NT2/D1 (cell line): Measurements from ENCODE around the gene MRPS10.
"Not testable (repeated sequence)": the region's sequence is repeated elsewhere in the genome, so short reads cannot be mapped to it uniquely, and the experiment has no call there.

ENCODE experiments used
- DNase-seq: peaks from one replicate; pipeline ENCODE4 v3.0.0-alpha.2; 2011; ENCODE audit warnings: low read depth, low spot score
- H3K27me3 ChIP-seq: 2 replicates; pipeline ENCODE4 v1.6.0; 2011; ENCODE audit warnings: mild to moderate bottlenecking; ENCODE audit not compliant: insufficient read length, insufficient read depth
- H3K36me3 ChIP-seq: 2 replicates; pipeline ENCODE4 v1.6.1; 2011; ENCODE audit warnings: mild to moderate bottlenecking, low read length, mixed read lengths; ENCODE audit not compliant: insufficient read depth, insufficient read length
- H3K4me1 ChIP-seq: 2 replicates; pipeline ENCODE4 v1.5.1; 2011; ENCODE audit not compliant: insufficient read depth, insufficient read length
- H3K4me3 ChIP-seq: 2 replicates; pipeline ENCODE4 v1.5.1; 2011; ENCODE audit warnings: low read depth; ENCODE audit not compliant: insufficient read length
- H3K9ac ChIP-seq: 2 replicates; pipeline ENCODE4 v1.6.0; 2011; ENCODE audit warnings: low read depth; ENCODE audit not compliant: insufficient read length
- H3K9me3 ChIP-seq: 2 replicates; pipeline ENCODE4 v1.5.1; 2011; ENCODE audit warnings: mild to moderate bottlenecking, low read length; ENCODE audit not compliant: insufficient read depth
- SUZ12 ChIP-seq: IDR thresholded peaks from 2 replicates; pipeline ENCODE4 v1.6.1; 2011; ENCODE audit not compliant: insufficient read length, insufficient read depth; ENCODE audit errors: extremely low read depth
- YY1 ChIP-seq: IDR thresholded peaks from 2 replicates; pipeline ENCODE4 v1.6.1; 2011; ENCODE audit not compliant: insufficient read length, insufficient read depth
- ZNF274 ChIP-seq: IDR thresholded peaks from 2 replicates; pipeline ENCODE4 v1.6.1; 2011; ENCODE audit warnings: mild to moderate bottlenecking, low read depth, low read length

MRPS10 gene

GRCh38 chr6:42224222-42225028 is 6.8 kb upstream of the MRPS10 start:
- H3K4me3 ChIP-seq, result no peak overlapping the region
- TF ChIP-seq YY1 (no peak), ZNF274 (no peak), SUZ12 (no peak)
- H3K4me1 ChIP-seq, result no peaks in the 10 kb centered on the region
- no peak overlapping the region for H3K9ac ChIP-seq
- H3K36me3 ChIP-seq, result peaks cover 4% of the 10 kb centered on the region
- no peak for DNase-seq
- H3K9me3 ChIP-seq, result no peaks in the 10 kb centered on the region
- no peaks in the 10 kb centered on the region for H3K27me3 ChIP-seq

GRCh38 chr6:42222448-42222847 is 4.8 kb upstream of the MRPS10 start:
- no peaks in the 10 kb centered on the region for H3K9me3 ChIP-seq
- no peak for TF ChIP-seq YY1
- no peak for TF ChIP-seq SUZ12
- no peak for TF ChIP-seq ZNF274
- H3K4me1 ChIP-seq, result no peaks in the 10 kb centered on the region
- no peak for DNase-seq
- no peak overlapping the region for H3K9ac ChIP-seq
- no peaks in the 10 kb centered on the region for H3K36me3 ChIP-seq
- H3K27me3 ChIP-seq, result no peaks in the 10 kb centered on the region
- H3K4me3 ChIP-seq, result no peak overlapping the region

- H3K4me1 ChIP-seq, result no peaks in the 10 kb centered on the region
- no peak for TF ChIP-seq SUZ12
- no peaks in the 10 kb centered on the region for H3K36me3 ChIP-seq
- H3K27me3 ChIP-seq, result no peaks in the 10 kb centered on the region
- H3K9me3 ChIP-seq, result no peaks in the 10 kb centered on the region
- DNase-seq, result no peak
- no peak overlapping the region for H3K4me3 ChIP-seq
- H3K9ac ChIP-seq, result no peak overlapping the region
Measured at GRCh38 chr6:42221546-42221945, 3.9 kb upstream of the MRPS10 start.

- Histone ChIP-seq H3K9ac (no peak overlapping the region), H3K4me1 (no peaks in the 10 kb centered on the region), H3K36me3 (no peaks in the 10 kb centered on the region), H3K27me3 (no peaks in the 10 kb centered on the region), H3K4me3 (no peak overlapping the region), H3K9me3 (no peaks in the 10 kb centered on the region)
- TF ChIP-seq SUZ12 (no peak), ZNF274 (no peak), YY1 (no peak)
- no peak for DNase-seq
Measured at GRCh38 chr6:42220807-42221206, 3.1 kb upstream of the MRPS10 start.

- no peaks in the 10 kb centered on the region for H3K9me3 ChIP-seq
- no peaks in the 10 kb centered on the region for H3K4me1 ChIP-seq
- TF ChIP-seq YY1 (no peak), ZNF274 (no peak), SUZ12 (no peak)
- peaks cover 13% of the 10 kb centered on the region for H3K36me3 ChIP-seq
- H3K27me3 ChIP-seq, result no peaks in the 10 kb centered on the region
- peak overlapping the region; percentile 79 for H3K9ac ChIP-seq
- DNase-seq, result no peak
- peak overlapping the region; percentile 71 for H3K4me3 ChIP-seq
Measured at GRCh38 chr6:42217157-42217518, 523 bp downstream of the MRPS10 start.

- not testable (repeated sequence) for H3K9me3 ChIP-seq, H3K27me3 ChIP-seq, DNase-seq, H3K4me1 ChIP-seq
- Histone ChIP-seq H3K4me3 (peak overlapping the region; percentile 71), H3K9ac (peak overlapping the region; percentile 70), H3K36me3 (peaks cover 18% of the 10 kb centered on the region)
Measured at GRCh38 chr6:42216495-42216894, 1.2 kb downstream of the MRPS10 start.

GRCh38 chr6:42212442-42212841 is 5.2 kb downstream of the MRPS10 start:
- no peak overlapping the region for H3K4me3 ChIP-seq
- H3K4me1 ChIP-seq, result no peaks in the 10 kb centered on the region
- no peak overlapping the region for H3K9ac ChIP-seq
- H3K27me3 ChIP-seq, result no peaks in the 10 kb centered on the region
- no peak for DNase-seq
- TF ChIP-seq ZNF274, result no peak
- no peak for TF ChIP-seq SUZ12
- no peak for TF ChIP-seq YY1
- no peaks in the 10 kb centered on the region for H3K9me3 ChIP-seq
- H3K36me3 ChIP-seq, result peaks cover 40% of the 10 kb centered on the region

GRCh38 chr6:42211726-42212125 is 5.9 kb downstream of the MRPS10 start:
- no peak for DNase-seq
- Histone ChIP-seq H3K4me3 (no peak overlapping the region), H3K9ac (no peak overlapping the region), H3K36me3 (peaks cover 40% of the 10 kb centered on the region), H3K9me3 (no peaks in the 10 kb centered on the region), H3K4me1 (no peaks in the 10 kb centered on the region), H3K27me3 (no peaks in the 10 kb centered on the region)
- no peak for TF ChIP-seq YY1
- TF ChIP-seq ZNF274, result no peak
- TF ChIP-seq SUZ12, result no peak
